GM21423 (cell line): ENCODE measurements around the gene DICER1.
"Not testable (repeated sequence)": the region's sequence is repeated elsewhere in the genome, so short reads cannot be mapped to it uniquely, and the experiment has no call there.

Experiments
- ATAC-seq: cut with Tn5 transposase; IDR thresholded peaks from one replicate; pipeline ENCODE4 v1.9.1; 2021; ENCODE audit warnings: mild to moderate bottlenecking, moderate library complexity; ENCODE audit not compliant: unreplicated experiment

The DICER1 gene

GRCh38 chr14:95151561-95151960 lies 5.8 kb downstream of the DICER1 start:
- ATAC-seq = no peak

GRCh38 chr14:95150910-95151309 lies 6.4 kb downstream of the DICER1 start:
- ATAC-seq = no peak

- no peak for ATAC-seq
These were observed 7.9 kb downstream of the DICER1 start for GRCh38 chr14:95149441-95149840.

- ATAC-seq = no peak
These were observed 9.7 kb downstream of the DICER1 start for GRCh38 chr14:95147597-95147996.

- no peak for ATAC-seq
These were observed 11.1 kb downstream of the DICER1 start for GRCh38 chr14:95146079-95146771.

- ATAC-seq = no peak
These were observed 12.5 kb downstream of the DICER1 start for GRCh38 chr14:95144849-95145248.

GRCh38 chr14:95143808-95144620 lies 13.3 kb downstream of the DICER1 start:
- ATAC-seq = peak; percentile 49

GRCh38 chr14:95142208-95142607 lies 15.1 kb downstream of the DICER1 start:
- ATAC-seq = no peak

GRCh38 chr14:95141684-95142083 lies 15.6 kb downstream of the DICER1 start:
- no peak for ATAC-seq

GRCh38 chr14:95140060-95140858 lies 17.1 kb downstream of the DICER1 start:
- ATAC-seq = no peak

- ATAC-seq = no peak
These were observed 18.5 kb downstream of the DICER1 start for GRCh38 chr14:95138876-95139275.

- not testable (repeated sequence) for ATAC-seq
These were observed 18.9 kb downstream of the DICER1 start for GRCh38 chr14:95138455-95138854.

- ATAC-seq = no peak
These were observed 19.5 kb downstream of the DICER1 start for GRCh38 chr14:95137804-95138167.

- ATAC-seq = no peak
These were observed 20.0 kb downstream of the DICER1 start for GRCh38 chr14:95137164-95137803.

- no peak for ATAC-seq
These were observed 20.7 kb downstream of the DICER1 start for GRCh38 chr14:95136631-95137030.

GRCh38 chr14:95134304-95134933 lies 22.9 kb downstream of the DICER1 start:
- ATAC-seq = peak; percentile 54

- no peak for ATAC-seq
These were observed 24.0 kb downstream of the DICER1 start for GRCh38 chr14:95133282-95133681.

- ATAC-seq = no peak
These were observed 24.6 kb downstream of the DICER1 start for GRCh38 chr14:95132760-95133159.

- no peak for ATAC-seq
These were observed 26.8 kb downstream of the DICER1 start for GRCh38 chr14:95130549-95130948.

GRCh38 chr14:95128140-95128539 lies 29.2 kb downstream of the DICER1 start:
- no peak for ATAC-seq

GRCh38 chr14:95127531-95127911 lies 29.8 kb downstream of the DICER1 start:
- no peak for ATAC-seq
